Trophoblast cell (in vitro differentiated cells and primary cell): ENCODE results near the gene KLHL13. TPM values are rescaled to one million over a fixed set of nuclear protein-coding genes. Genes with fewer than 3 reads are reported as not detected.
A peak's percentile ranks its signal among the peaks of the same experiment; 100 is the strongest.

Source experiments
- DNase-seq, 2 donors: peaks; one replicate each; pipeline ENCODE4 v3.0.0-alpha.2; 2016
- H2AFZ ChIP-seq: 2 replicates; pipeline ENCODE4 v1.6.1; 2013; ENCODE audit warnings: low read length, moderate library complexity, mild to moderate bottlenecking; ENCODE audit not compliant: insufficient read depth, poor library complexity
- H2AK5ac ChIP-seq: 2 replicates; pipeline ENCODE4 v1.6.1; 2013; ENCODE audit warnings: mild to moderate bottlenecking, low read length
- H2BK120ac ChIP-seq: 2 replicates; pipeline ENCODE4 v1.6.1; 2013; ENCODE audit warnings: low read length, mild to moderate bottlenecking, moderate library complexity; ENCODE audit not compliant: insufficient read depth, poor library complexity
- H2BK12ac ChIP-seq: 2 replicates; pipeline ENCODE4 v1.6.1; 2013; ENCODE audit warnings: mild to moderate bottlenecking, low read length, moderate library complexity
- H2BK5ac ChIP-seq: 2 replicates; pipeline ENCODE4 v1.6.1; 2013; ENCODE audit warnings: low read length, low read depth, moderate library complexity, mild to moderate bottlenecking; ENCODE audit not compliant: poor library complexity
- H3K14ac ChIP-seq: 2 replicates; pipeline ENCODE4 v1.6.1; 2013; ENCODE audit warnings: mild to moderate bottlenecking, low read length
- H3K18ac ChIP-seq: 2 replicates; pipeline ENCODE4 v1.6.1; 2013; ENCODE audit warnings: mild to moderate bottlenecking, low read length
- H3K23ac ChIP-seq: 2 replicates; pipeline ENCODE4 v1.6.1; 2013; ENCODE audit warnings: low read length
- H3K27ac ChIP-seq: 2 replicates; pipeline ENCODE4 v1.5.1; 2013; ENCODE audit warnings: low read depth, mild to moderate bottlenecking, inconsistent platforms, low read length, moderate library complexity
- H3K27me3 ChIP-seq: 2 replicates; pipeline ENCODE4 v1.6.1; 2013; ENCODE audit warnings: inconsistent platforms, mild to moderate bottlenecking, low read length, moderate library complexity; ENCODE audit not compliant: insufficient read depth
- H3K36me3 ChIP-seq, 2 experiments: 1 replicate in 1 of 2; 2 replicates in 1 of 2; pipeline ENCODE4 v1.6.1; 2013; ENCODE audit warnings: low read length in 2 of 2, mild to moderate bottlenecking in 2 of 2, moderate library complexity in 1 of 2; ENCODE audit not compliant: insufficient read depth in 2 of 2, control insufficient read depth in 1 of 2
- H3K4ac ChIP-seq: 2 replicates; pipeline ENCODE4 v1.6.1; 2013; ENCODE audit warnings: low read depth, mild to moderate bottlenecking, low read length, moderate library complexity
- H3K4me1 ChIP-seq, 2 experiments: 1 replicate in 1 of 2; 2 replicates in 1 of 2; pipeline ENCODE4 v1.6.1; 2013; ENCODE audit warnings: low read length in 2 of 2, mild to moderate bottlenecking in 2 of 2, moderate library complexity in 1 of 2; ENCODE audit not compliant: insufficient read depth in 2 of 2, control insufficient read depth in 1 of 2
- H3K4me2 ChIP-seq: 2 replicates; pipeline ENCODE4 v1.6.1; 2013; ENCODE audit warnings: inconsistent platforms, mild to moderate bottlenecking, low read length, moderate library complexity
- H3K4me3 ChIP-seq: 2 replicates; pipeline ENCODE4 v1.5.1; 2013; ENCODE audit warnings: mild to moderate bottlenecking, low read depth, low read length, inconsistent platforms
- H3K79me1 ChIP-seq: one replicate; pipeline ENCODE4 v1.6.1; 2013; ENCODE audit warnings: low read length
- H3K79me2 ChIP-seq: 2 replicates; pipeline ENCODE4 v1.6.1; 2013; ENCODE audit warnings: low read length, mild to moderate bottlenecking; ENCODE audit not compliant: control insufficient read depth, insufficient read depth, poor library complexity
- H3K9ac ChIP-seq: 2 replicates; pipeline ENCODE4 v1.6.1; 2013; ENCODE audit warnings: mild to moderate bottlenecking, low read length
- H3K9me3 ChIP-seq: 2 replicates; pipeline ENCODE4 v1.6.1; 2013; ENCODE audit warnings: low read depth, mild to moderate bottlenecking, control low read depth, inconsistent platforms, low read length; ENCODE audit not compliant: insufficient read depth
- H4K12ac ChIP-seq: 2 replicates; pipeline ENCODE4 v1.6.1; 2013; ENCODE audit warnings: low read depth, mild to moderate bottlenecking, low read length, moderate library complexity
- H4K8ac ChIP-seq: 2 replicates; pipeline ENCODE4 v1.6.1; 2013; ENCODE audit warnings: low read depth, mild to moderate bottlenecking, low read length, moderate library complexity
- H4K91ac ChIP-seq: one replicate; pipeline ENCODE4 v1.6.1; 2013; ENCODE audit warnings: low read depth, mild to moderate bottlenecking, low read length, moderate library complexity
- WGBS: extraction: QIAGEN DNeasy Blood & Tissue Kit; methylation state at CpG from one replicate; pipeline ENCODE4 v1.1.7; 2013; ENCODE audit warnings: missing lambda C conversion rate; ENCODE audit not compliant: insufficient read length, insufficient coverage; ENCODE audit errors: extremely low coverage; 5-methylcytosine and 5-hydroxymethylcytosine counted together
- polyA plus RNA-seq: library from polyadenylated mRNA; stranded (reverse); fragments of 200-250 nt; gene quantifications from 2 replicates; pipeline ENCODE4 v1.2.3, GENCODE V29; 2013

KLHL13 gene
- 0.49 and 0.52 TPM in 2 replicates for polyA plus RNA-seq

GRCh38 chrX:118116713-118117550 lies at the start of gene KLHL13:
Gene KLHL13, minus strand, starts transcription at chrX:118116810. Its CDS starts 88,337 bp downstream, at chrX:118028473.
- H3K4me2 ChIP-seq: peak within 1 kb of the TSS; percentile 94
- no peak within 1 kb of the TSS for H3K18ac ChIP-seq
- no peak within 1 kb of the TSS for H3K14ac ChIP-seq
- H3K79me1 ChIP-seq: no peaks in the 10 kb centered on the region
- H3K4me1 ChIP-seq: no peaks in the 10 kb centered on the region
- H4K8ac ChIP-seq: peak within 1 kb of the TSS; percentile 53
- H3K23ac ChIP-seq: no peak within 1 kb of the TSS
- no CpG with 5 or more reads among the region's 42 CpGs for WGBS
- H3K36me3 ChIP-seq: no peaks in the 10 kb centered on the region
- peak in 1 of 2 donors; percentile 9 for DNase-seq
- no peaks in the 10 kb centered on the region for H3K79me2 ChIP-seq
- no peak within 1 kb of the TSS for H2BK5ac ChIP-seq
- no peak within 1 kb of the TSS for H2BK12ac ChIP-seq
- H3K27ac ChIP-seq: no peak within 1 kb of the TSS
- H2AK5ac ChIP-seq: no peak within 1 kb of the TSS
- H4K91ac ChIP-seq: peak within 1 kb of the TSS; percentile 37
- H3K4me3 ChIP-seq: peak within 1 kb of the TSS; percentile 77
- H3K9ac ChIP-seq: no peak within 1 kb of the TSS
- no peak within 1 kb of the TSS for H3K4ac ChIP-seq
- no peak within 1 kb of the TSS for H4K12ac ChIP-seq
- no peaks in the 10 kb centered on the region for H3K27me3 ChIP-seq
- no peaks in the 10 kb centered on the region for H3K9me3 ChIP-seq
- no peak within 1 kb of the TSS for H2BK120ac ChIP-seq
- peak within 1 kb of the TSS; percentile 66 for H2AFZ ChIP-seq

- Histone ChIP-seq H2AFZ (no peak overlapping the region), H3K18ac (no peak overlapping the region), H3K23ac (no peak overlapping the region), H3K14ac (no peak overlapping the region), H3K4me3 (no peak overlapping the region), H2AK5ac (no peak overlapping the region), H3K79me2 (no peaks in the 10 kb centered on the region), H3K4me1 (no peaks in the 10 kb centered on the region), H3K27ac (no peak overlapping the region), H3K9me3 (no peaks in the 10 kb centered on the region), H2BK12ac (no peak overlapping the region), H3K4me2 (no peak overlapping the region), H2BK120ac (no peak overlapping the region), H3K9ac (no peak overlapping the region), H3K4ac (no peak overlapping the region), H3K27me3 (no peaks in the 10 kb centered on the region), H3K36me3 (no peaks in the 10 kb centered on the region), H4K12ac (no peak overlapping the region), H3K79me1 (no peaks in the 10 kb centered on the region), H2BK5ac (no peak overlapping the region), H4K8ac (no peak overlapping the region), H4K91ac (no peak overlapping the region)
- DNase-seq: no peak
- WGBS: no CpG with 5 or more reads among the region's 1 CpG
These were observed 47.5 kb upstream of the KLHL13 start for GRCh38 chrX:118164138-118164537.

DNA sequence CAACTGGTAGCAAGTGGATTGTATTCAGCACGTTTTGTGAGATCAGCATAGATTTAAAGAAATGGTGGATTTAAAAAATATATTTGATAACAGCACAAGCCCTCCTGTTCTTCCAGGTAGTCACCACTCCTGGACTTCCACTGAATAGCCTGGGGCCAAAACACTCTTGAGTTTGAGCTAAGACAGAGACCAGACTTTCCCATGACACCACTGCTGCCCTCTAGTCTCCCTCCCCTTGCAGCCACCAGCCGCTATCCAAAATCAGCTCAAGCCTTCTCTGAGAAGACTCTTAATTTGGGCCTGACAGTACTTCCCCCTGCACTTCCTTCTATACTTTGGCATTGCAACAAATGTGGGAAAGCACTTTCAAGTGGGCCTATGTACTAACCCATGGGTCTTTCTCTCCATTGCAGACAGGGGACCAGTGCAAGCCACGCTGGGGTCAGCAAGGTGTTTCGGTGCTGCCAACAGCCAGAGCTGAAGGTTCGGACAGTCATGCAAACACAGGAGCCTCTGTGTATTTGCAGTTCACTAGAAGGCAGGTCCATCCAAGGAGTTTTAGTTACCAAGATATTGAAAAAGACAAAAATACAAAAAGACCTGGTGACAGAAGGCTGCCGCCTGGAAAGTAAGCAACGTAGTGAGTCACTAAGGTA lies 40.5 kb upstream of the KLHL13 start:
- Histone ChIP-seq H3K9ac (no peak overlapping the region), H4K12ac (no peak overlapping the region), H3K4me3 (no peak overlapping the region), H3K79me1 (no peaks in the 10 kb centered on the region), H3K36me3 (no peaks in the 10 kb centered on the region), H2BK5ac (peak overlapping the region; percentile 56), H3K27me3 (no peaks in the 10 kb centered on the region), H3K79me2 (no peaks in the 10 kb centered on the region), H2AFZ (no peak overlapping the region), H3K4me1 (peaks cover 4 to 7% of the 10 kb centered on the region in 2 experiments), H3K4me2 (peak overlapping the region; percentile 39), H3K4ac (no peak overlapping the region), H3K14ac (no peak overlapping the region), H3K27ac (peak overlapping the region; percentile 71), H3K9me3 (no peaks in the 10 kb centered on the region), H2AK5ac (no peak overlapping the region), H4K8ac (no peak overlapping the region), H4K91ac (no peak overlapping the region), H2BK12ac (no peak overlapping the region), H2BK120ac (no peak overlapping the region), H3K23ac (no peak overlapping the region), H3K18ac (no peak overlapping the region)
- no CpG with 5 or more reads among the region's 7 CpGs for WGBS
- DNase-seq: no peak

DNA sequence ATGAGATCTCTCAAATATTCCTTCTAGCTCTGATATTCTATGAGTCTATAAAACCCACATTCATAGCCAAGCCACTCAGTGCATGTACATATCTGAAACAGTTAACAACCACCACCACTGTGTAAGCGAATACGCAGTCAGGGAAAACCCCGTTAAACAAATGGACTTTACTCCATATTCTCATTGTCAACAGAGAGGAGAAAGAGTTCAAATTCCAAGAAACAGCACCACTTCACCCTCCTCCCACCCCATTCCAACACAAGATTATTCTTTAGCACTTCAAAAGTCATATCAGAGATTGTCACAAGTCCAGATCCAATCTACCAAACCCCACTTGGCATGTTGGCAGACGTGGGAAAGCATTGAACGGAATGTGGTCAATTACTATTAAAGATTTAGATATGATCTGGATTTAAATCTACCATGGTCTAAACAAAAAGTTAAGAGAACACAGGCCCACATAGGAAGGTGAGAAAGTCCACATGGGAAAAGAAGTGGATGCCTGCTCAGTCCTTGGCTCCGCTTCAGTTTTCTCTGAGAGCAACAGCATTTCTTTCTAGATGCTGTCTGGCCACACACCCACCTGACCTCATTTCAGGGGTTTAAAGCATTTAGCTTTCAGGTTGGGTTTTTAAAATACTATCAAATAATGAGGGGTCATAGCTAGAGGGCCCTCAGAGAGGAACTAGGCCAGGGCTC lies 39.8 kb upstream of the KLHL13 start:
- no peak overlapping the region for H2BK120ac ChIP-seq

More for the DNA sequence above, 39.8 kb upstream of the KLHL13 start:
- Histone ChIP-seq H3K4me1 (peaks cover 4 to 7% of the 10 kb centered on the region in 2 experiments), H3K4me3 (no peak overlapping the region), H3K79me2 (no peaks in the 10 kb centered on the region), H4K91ac (no peak overlapping the region), H3K36me3 (no peaks in the 10 kb centered on the region), H4K8ac (no peak overlapping the region), H3K4me2 (peak overlapping the region; percentile 30), H3K4ac (no peak overlapping the region), H3K9me3 (no peaks in the 10 kb centered on the region), H3K79me1 (no peaks in the 10 kb centered on the region), H3K9ac (no peak overlapping the region), H3K18ac (no peak overlapping the region), H2BK12ac (no peak overlapping the region), H3K27me3 (no peaks in the 10 kb centered on the region), H2BK5ac (peak overlapping the region; percentile 27), H3K14ac (no peak overlapping the region), H2AK5ac (no peak overlapping the region), H4K12ac (no peak overlapping the region), H3K27ac (peak overlapping the region; percentile 71), H3K23ac (no peak overlapping the region), H2AFZ (no peak overlapping the region)
- no peak for DNase-seq
- whole genome bisulfite sequencing: no CpG with 5 or more reads among the region's 6 CpGs
